AG09319 (cell line): Measurements from ENCODE around the gene RHOBTB1.

Source experiments
- DNase-seq: peaks from one replicate; pipeline ENCODE4 v3.0.0-alpha.2; 2010; ENCODE audit warnings: low read depth; ENCODE audit errors: extremely low read depth
- CTCF ChIP-seq: IDR thresholded peaks from 2 replicates; pipeline ENCODE4 v1.5.1; 2011; ENCODE audit warnings: low read depth, mild to moderate bottlenecking, inconsistent platforms, low read length, moderate library complexity

The RHOBTB1 gene

GRCh38 chr10:60964257-60965235 lies 20.6 kb upstream of the RHOBTB1 start:
- peak; percentile 76 for TF ChIP-seq CTCF
- peak; percentile 81 for DNase-seq

GRCh38 chr10:60963441-60964256 lies 19.7 kb upstream of the RHOBTB1 start:
- DNase-seq: no peak
- no peak for TF ChIP-seq CTCF

GRCh38 chr10:60962946-60963345 lies 19.0 kb upstream of the RHOBTB1 start:
- DNase-seq: no peak

GRCh38 chr10:60960913-60961312 lies 16.9 kb upstream of the RHOBTB1 start:
- DNase-seq: no peak
- no peak for TF ChIP-seq CTCF

More at GRCh38 chr10:60962946-60963345, 19.0 kb upstream of the RHOBTB1 start:
- TF ChIP-seq CTCF: no peak

GRCh38 chr10:60960031-60960430 lies 16.0 kb upstream of the RHOBTB1 start:
- DNase-seq: no peak

GRCh38 chr10:60958892-60959601 lies 15.1 kb upstream of the RHOBTB1 start:
- TF ChIP-seq CTCF: no peak
- no peak for DNase-seq

More at GRCh38 chr10:60960031-60960430, 16.0 kb upstream of the RHOBTB1 start:
- no peak for TF ChIP-seq CTCF
